MV-4-11 (cell line): ENCODE data around the gene TSPAN9.
A peak's percentile ranks its signal among the peaks of the same experiment; 100 is the strongest.

Experiments
- DNase-seq: peaks from one replicate; lab custom pipeline; 2025; lab: John Stamatoyannopoulos, UW

Gene TSPAN9, protein sequence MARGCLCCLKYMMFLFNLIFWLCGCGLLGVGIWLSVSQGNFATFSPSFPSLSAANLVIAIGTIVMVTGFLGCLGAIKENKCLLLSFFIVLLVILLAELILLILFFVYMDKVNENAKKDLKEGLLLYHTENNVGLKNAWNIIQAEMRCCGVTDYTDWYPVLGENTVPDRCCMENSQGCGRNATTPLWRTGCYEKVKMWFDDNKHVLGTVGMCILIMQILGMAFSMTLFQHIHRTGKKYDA

DNA sequence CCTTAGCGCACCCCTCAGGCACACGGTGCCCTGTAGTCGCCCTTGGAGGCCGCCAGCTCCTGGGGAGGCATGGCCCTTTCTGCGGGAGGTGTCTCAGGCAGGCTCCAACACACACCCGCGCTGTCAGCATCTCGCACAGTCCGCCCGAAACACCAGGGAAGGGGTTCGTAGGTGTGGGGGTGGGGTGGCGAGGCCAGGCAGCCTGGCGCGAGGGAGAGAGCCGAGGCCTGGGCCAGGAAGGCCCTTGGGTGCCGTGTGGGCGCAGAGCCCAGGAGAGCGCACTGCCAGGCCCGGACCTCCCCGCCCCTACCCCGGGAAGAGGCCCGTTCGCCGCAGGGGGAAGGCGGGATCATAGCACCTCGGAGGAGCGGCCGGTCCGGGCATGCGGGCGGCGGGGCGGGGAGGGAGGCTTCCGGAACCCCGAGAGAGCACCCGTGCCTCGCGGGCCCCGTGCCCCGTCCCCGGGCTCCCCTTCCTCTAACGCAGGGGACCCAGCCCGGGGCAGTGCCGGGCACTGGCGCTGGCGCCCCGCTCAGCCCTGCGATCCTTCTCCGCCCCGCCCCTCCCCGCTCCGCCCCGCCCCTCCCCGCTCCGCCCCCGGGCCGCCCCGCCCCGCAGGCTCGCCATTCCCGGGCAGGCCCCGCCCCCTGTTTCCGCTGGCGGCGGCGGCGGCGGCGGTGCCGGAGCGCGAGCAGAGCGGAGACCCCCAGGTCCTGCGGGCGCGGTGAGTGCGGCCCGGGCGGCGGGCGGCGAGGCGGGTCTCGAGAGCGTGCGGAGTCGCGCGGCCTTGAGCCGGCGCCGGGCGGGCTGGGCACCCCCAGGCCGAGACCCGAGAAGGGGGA lies at the start of gene TSPAN9:
Gene TSPAN9, plus strand, starts transcription at position 650 of the 842 bp plus-strand sequence. CDS start 123,815 bp downstream, outside the sequence.
- DNase-seq = no peak

DNA sequence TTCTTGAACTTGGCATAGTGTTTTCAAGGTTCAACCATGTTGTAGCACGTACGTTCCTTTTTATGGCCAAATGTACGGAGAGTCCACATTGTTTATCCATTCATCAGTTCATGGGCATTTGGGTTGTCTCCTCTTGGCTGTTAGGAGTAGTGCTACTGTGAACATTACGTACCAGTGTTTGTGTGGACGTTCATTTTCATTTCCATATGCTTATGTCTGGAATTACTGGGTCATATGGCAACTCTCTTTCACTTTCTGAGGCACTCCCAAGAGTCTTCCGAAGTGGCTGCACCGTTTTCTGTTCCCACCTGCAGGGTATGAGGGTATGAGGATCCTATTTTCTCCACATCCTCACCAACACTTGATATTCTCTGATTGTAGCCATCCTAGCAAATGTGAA lies 49.1 kb upstream of the TSPAN9 start:
- DNase-seq = no peak

DNA sequence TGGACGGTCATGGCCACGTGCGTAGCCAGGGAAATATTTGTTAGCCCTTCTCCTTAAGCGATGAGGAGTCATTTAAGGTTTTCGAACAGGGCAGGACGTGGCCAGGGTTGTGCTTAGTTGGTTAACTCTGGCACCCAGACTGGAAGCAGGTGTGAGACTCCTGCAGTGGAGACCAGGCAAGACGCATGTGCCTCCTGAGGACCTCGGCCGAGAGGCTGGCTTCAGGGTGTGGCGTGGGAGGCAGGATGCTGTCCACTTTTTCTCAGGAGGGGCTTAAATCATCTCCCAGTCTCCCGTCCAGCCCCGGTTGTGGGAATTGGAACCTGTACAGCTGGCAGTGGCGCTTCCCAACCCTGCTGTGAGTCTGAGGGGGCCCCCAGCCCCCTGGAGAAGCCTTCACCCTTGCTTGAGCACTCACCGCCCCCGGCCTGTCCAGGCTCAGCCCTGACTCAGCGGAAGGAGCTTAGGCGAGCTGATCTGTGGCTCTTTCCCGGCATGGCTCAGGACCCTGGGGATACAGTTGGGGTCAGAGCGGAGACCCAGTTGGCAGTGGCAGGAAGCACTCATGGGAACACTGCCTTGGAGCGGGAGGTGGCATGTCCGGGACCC lies 46.3 kb upstream of the TSPAN9 start:
- DNase-seq = no peak

DNA sequence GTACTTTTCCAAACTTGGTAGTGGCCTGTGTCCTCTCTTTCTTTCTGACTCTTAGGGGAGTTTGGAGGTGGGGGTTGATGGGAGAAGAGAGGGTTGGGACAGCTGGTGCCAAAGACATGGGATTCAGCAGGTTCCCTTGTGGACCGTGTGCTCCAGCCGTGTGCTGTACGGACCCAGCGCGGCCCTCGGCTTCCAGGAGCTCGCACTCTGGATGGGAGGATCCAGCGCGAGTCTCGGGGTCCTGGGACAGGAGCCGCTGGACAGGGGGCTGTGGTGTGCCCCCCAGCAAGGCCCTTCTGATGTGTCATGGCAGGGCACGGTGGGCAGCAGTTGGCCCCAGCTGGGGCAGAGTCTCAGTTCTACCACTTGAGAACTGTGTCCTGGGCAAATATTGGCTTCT lies 45.0 kb upstream of the TSPAN9 start:
- DNase-seq = no peak

DNA sequence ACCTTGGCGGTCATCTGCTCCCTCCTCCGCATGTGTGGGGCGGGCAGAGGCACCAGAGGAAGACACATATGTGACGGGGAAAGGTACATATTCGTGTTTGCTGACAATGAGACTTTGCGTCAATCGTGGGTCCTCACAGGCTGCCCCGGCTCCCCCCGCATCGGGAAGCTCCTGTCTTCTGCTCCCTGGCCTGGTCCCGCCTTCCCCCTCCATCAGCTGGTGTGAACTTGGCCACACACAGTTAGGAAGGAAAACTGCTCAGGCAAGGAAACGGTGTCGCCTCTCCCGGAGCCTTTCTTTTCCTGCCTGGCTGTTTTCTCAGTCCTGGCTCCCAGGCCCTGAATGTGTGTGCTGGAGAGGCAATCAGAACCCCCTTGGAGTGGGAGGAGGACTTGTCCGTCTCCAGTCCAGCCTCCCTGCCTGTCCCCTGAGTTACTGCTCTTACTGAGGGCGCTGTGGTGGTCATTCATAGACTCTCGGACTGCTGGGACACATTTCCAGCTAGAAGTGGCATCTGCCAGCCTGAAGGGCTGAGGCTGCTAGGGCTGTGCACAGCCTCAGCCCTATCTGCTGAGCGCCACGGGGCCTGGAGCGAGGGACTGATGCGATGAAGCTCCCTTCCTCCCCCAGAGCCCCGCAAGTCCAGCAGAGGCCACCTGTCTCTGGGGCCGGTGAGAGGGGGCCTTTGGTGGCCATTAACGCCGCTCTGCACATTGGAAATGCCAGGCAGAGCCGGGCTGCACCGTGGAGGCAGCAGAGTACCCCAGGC lies 44.2 kb upstream of the TSPAN9 start:
- no peak for DNase-seq

DNA sequence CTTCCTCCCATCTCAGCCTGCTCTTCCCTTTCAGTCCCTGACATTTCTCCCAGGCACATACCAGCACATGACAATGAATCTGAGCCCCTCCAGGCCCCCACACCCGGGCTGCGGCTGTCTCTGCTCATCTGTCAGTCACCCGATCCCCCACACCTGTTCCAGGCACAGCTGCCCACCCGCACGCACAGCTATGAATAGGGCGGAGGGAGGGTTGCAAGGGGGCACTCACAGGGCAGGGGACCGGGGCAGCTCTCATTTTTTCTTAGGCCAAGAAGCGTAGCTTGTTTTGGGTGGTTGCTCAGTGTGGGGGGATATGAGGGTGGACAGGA lies 43.7 kb upstream of the TSPAN9 start:
- DNase-seq = no peak

DNA sequence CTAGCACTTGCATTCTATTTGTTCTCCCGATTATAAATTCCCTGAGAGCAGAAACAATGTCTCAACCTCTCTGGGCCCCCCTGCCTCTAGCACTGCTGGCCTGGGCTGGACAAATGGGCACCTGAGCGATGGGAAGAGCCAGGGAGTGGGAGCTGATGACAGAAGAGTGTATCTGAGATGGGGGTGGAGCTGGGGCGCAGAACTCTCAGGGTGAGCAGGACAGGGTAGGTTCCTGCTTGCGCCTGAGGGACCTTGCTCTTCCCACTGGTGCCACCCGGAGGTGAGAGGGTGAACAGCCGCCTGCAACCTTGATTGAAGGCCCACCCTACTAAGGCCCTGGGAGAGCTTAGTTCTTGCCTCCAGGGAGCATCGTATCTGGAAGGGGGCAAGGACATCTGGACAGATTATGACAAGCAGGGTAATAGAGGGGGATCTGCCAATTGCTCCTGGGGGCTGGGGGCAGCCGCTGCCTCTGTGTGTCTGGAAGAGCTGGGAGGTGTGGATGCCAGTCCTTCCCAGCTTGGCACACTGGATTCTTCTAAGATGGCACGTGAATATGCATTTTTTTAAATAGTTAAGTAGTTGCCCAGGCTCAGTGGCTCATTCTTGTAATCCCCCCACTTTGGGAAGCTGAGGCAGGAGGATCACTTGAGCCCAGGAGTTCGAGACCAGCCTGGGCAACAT lies 43.0 kb upstream of the TSPAN9 start:
- peak; percentile 53 for DNase-seq

DNA sequence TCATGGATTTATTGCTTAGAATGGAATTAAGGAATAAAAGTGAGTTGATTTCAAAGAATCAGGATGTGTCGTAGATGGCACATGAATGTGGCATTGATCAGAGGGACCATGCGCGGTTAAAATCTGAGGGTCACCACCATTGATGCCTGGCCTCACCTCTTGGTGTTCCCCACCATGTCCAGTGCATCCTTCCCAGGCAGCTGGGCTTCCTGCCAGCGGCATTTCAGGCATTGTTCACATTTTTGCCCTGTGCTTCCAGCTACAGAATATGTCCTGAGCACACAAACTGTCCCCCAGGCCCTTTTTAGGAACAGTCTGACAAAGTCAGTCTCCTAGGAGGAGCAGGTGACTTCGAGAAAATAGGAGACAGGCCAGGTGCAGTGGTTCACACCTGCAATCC lies 42.0 kb upstream of the TSPAN9 start:
- no peak for DNase-seq

DNA sequence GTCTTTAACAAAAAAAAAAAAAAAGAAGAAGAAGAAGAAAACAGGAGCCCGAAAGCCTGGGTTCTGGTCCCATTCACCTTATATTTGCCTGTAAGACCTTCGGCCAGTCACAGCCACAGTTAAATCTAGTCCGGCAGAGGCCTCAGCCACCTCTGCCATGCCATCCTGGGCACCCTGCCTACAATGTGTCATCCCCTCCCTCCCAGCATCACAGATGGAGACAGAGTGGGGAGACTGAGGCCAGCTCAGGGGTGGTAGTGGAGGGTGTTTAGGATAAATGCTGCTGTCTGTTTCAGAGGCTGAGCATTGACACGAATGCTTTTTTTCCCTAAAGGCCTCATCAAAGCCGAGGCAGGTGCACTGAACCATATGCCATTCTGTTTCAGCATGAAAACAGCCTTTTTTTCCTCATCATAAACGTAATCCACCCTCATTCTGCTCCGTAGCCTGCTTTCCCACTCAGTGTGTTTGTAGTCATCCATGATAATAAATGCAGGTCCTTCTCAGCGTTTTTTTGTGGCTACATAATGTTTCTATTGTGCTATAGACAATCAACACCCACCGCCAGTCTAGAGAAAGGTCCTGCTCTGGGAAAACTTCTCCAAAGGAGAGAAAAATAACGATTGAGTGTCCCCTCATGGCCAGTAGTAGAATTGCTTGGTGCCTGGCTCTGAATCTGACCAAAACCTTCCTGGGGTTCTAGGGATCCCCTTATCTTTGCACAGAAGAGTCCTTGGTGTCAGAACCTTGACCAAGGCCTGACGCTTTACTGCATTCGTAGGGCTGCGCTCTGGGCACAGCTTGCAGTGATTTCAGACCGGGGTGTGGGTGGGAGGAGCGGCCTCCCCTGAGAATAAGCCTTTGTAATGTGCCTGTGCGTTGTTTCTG lies 41.1 kb upstream of the TSPAN9 start:
- DNase-seq = no peak

DNA sequence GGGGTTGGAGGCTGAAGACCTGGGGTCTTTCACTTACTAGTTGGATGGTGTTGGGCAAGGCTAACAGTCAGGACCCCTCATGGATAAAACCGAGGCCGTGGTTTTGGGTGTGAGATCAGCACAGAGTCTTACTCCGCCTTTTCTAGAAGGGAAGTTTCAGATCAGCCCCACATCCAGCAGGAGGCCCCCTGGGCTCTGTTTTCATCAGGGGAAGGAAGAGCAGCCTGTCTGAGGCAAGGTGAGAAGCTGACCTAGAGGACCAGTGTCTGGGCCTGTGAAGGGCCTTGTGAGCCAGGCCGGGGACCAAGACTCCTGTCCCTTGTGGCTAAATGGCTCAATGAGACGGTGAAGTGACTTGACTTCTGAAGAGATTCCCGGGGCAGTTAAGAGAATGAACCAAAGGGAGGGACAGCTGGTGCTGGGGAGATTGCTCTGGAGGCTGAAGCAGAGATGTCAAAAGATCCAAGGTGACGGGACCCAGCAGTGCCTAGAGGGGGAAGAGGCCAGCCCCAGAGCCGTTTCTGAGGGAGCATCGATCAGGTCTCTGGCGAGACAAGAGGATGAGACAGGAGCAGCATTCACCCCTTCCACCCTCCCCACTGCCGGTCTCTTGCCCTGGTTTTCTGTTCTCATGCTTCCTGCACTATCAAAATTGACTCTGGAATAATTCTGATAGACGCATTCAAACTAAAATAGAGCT lies 40.1 kb upstream of the TSPAN9 start:
- no peak for DNase-seq

DNA sequence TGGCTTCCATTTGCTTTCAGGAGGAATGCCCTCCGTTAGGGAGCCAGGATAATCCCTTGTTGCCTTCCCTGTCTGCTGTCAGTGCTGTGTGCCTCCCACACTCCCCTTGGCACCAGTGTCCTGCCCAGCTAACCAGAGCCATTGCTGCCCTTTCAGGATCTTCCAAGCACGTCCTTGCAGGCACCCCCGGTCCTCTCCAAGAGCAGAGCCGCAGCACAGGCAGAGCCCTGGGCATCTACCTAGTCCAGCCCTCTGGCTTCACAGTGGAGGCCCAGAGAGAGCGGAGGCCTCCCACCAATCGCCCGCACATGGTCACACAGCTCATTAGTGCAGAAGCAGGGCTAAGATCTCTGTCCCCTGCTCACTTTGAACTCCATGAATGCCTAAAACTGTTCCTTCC lies 39.0 kb upstream of the TSPAN9 start:
- no peak for DNase-seq

DNA sequence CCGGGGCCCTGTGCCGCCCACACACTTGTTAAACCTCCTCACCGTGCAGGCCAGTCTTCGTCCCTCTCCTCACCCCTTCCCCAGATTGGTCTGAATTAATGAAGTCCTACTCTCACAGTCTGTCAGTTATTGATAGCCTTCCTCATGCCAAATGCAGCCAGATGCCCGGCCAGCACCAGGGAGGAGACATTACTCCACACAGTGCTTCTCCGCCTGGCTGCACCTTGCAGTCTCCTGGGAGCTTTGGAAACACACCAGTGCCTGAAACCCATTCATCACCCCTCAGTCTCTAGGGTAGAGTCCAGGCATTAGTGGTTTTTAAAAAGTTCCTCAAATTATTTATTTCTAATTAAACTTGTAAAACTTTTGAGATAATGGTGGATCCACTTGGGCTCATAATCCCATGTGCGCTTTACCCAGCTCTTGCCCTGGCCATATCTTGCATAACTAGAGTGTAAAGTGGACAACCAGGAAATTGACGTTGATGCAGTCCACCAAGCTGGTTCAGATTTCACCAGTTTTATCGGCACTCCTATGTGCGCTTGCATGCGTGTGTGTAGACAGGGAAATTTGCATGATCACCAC lies 38.2 kb upstream of the TSPAN9 start:
- no peak for DNase-seq

DNA sequence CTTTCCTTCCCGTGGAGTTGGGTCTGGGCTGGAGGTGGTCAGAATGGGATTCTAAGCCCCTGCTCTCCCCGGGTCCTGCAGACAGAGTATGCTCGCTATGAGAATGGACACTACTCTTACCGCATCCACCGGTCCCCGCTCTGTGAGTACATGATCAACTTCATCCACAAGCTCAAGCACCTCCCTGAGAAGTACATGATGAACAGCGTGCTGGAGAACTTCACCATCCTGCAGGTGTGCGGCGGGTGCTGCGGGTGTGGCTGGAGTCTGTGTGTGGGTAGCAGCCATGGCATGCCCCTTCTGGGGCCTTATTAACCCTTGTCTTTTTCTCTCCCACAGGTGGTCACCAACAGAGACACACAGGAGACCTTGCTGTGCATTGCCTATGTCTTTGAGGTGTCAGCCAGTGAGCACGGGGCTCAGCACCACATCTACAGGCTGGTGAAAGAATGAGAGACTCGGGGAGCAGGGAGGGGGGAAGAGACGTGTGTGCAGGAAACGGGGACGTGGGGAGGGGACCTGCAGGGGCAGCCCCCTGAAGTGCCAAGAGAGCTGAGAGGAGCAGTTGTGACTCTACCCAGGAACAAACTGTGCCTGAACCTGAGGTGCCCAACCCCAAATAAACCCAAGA lies 37.0 kb upstream of the TSPAN9 start:
- no peak for DNase-seq

DNA sequence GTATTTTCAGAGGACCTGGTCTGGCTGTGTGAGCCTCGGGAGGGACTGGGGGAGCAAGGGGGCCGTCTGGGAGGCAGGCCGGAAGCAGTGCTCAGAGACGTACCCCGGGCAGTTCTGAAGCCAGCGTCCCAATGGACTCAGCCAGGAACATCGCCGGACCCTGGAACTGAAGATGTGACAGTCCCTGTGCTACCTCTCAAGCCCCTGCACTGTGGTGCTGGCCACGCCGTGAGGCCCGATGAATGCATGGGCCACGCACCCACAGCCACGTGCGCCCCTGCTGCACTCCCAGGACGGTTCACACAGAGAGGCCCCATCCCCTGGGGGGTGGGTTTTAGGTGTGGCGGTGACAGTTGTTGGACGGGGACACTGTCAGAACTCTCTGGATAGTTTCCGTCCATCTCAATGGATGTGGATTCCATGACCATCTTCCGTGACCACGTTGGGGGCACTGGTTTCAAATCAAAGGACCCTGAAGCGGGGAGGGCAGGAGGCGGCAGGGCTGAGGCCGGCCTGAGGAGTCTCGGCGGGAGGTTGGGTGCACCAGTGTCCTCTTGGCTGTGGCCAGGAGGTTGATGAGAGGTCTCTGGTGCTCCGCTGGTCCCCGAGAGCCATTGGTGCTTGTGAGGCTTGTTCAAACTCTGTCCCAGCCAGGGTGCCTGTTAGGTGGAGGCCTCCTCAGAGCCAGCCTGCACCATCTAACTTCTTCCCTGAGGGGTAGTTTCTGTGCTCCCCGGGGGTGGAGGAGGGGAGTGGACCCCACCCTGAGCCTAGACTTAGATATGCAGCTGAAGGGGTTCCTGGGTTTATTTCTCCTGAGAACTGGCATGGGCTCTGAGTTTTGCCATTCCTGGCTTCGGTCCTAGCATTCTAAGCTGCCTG lies 36.3 kb upstream of the TSPAN9 start:
- DNase-seq = no peak

DNA sequence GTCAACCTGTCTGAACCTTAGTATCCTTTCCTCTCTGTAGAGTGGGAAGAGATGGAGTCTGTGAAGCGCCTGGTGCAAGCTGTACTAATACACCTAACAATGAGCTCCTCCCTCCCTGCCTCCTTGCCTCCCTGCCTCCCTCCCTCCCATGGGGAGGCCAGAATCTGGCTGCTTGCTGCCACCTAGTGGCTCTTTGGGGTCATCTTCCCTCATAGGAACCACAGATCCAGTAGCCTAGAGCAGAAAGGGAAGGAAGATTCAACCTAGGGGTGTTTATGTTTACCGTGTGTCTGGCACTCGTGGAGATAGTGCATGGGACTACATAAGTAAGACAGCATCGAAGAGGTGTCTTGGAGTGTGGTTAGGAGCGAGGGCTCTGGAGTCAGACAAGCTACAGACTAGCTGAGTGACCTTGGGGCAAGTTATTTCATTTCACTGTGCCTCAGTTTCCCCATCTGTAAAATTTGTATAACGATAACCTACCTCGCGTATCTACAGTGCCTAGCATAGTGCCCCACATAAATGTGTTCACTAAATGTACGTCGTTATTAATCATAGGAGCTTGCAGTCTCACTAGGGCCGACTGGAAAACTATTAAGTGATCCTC lies 35.5 kb upstream of the TSPAN9 start:
- peak; percentile 78 for DNase-seq

DNA sequence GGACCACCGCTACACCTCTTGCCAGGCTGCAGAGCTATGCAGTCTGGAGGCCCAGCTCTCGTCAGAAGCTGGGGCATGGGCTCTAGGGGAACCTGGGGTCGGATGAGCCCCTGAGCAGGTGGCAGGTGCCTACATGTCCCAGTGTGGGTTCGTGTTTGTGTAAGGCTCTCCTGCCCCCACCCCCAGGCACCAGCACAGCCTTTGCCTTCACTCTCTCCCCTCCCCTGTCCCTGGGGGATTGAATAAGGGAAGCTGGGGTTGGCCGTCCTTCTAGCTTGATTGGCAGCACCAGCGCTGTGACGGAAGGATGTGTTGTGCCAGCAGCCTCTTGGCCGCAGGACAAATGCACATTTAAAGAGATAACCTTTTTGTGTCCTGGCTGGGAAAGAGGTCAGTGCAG lies 34.8 kb upstream of the TSPAN9 start:
- DNase-seq = peak; percentile 59

DNA sequence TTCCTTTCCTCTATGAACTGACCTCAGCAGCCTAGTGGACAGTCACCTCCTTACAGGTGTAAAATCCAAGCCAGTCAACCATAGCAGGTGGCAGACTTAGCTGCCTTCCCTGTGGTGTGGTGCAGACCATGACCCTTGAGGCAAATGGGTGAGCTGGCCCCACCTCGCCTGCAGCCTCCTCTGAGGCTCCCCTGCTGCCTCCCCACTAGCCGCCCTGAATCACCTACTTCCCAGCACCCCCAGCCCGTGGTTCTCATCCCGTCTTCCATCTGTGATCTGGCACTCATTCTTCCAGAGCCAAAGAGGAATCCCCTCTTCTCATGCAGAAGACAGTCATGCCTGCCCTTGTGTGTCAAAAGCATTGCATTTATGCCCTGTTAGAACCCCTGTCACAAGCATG lies 34.4 kb upstream of the TSPAN9 start:
- DNase-seq = no peak

DNA sequence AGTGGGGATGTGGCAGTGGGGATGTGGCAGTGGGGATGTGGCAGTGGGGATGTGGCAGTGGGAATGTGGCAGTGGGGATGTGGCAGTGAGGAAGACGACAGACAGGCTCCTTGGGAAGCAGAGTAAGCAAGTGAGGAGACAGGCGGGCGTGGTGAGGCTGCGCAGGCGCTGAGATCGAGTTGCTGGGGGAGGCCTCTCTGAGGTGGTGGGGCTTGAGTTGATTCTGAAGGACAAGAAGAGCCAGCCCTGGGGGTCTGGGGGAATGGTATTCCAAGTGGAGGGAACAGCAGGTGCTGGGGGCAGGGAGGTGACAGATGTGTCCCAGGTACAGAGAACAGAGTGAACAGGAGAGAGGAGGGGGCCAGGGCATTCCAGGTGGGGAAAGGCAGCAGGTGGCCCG lies 33.8 kb upstream of the TSPAN9 start:
- DNase-seq = no peak
